Lower leg skin (tissue), 4 donors: Measurements from ENCODE around the gene PCSK6. TPM values are rescaled to one million over a fixed set of nuclear protein-coding genes. Genes with fewer than 3 reads are reported as not detected.

Experiments
- DNase-seq, 2 donors: peaks; one replicate each; pipeline ENCODE4 v3.0.0-alpha.2; 2019; ENCODE audit warnings: low spot score in 2 of 2
- H3K4me3 ChIP-seq: fragments of 200-600 bp; sonication (generic); 2 replicates; pipeline ENCODE4 v1.5.1; 2017; ENCODE audit warnings: mild to moderate bottlenecking, low read depth; ENCODE audit not compliant: poor library complexity, severe bottlenecking
- POLR2A ChIP-seq, 2 donors: fragments of 450-650 bp; IDR thresholded peaks; one replicate each; pipeline ENCODE4 v1.6.1; 2016 to 2017; ENCODE audit warnings: antibody characterized with exemption in 2 of 2, mild to moderate bottlenecking in 1 of 2, moderate library complexity in 1 of 2
- WGBS, 2 donors: methylation state at CpG; one replicate each; pipeline ENCODE4 v1.1.5; 2018; 5-methylcytosine and 5-hydroxymethylcytosine counted together
- intact Hi-C: fragments of 100-400 bp; cut with DNase I; formaldehyde crosslinking; loops from one replicate; pipeline ENCODE4 v1.15.0; 2023; ENCODE audit warnings: low total_unique reads
- total RNA-seq, 4 donors: library from RNA; depleted of rRNA; stranded (reverse); fragments of >200 nt; gene quantifications; one replicate each; pipeline ENCODE4 v1.1.0, GENCODE V29; 2016
- TF ChIP-seq, protein P1 (sequence below), 3 donors: fragments of 450-650 bp; IDR thresholded peaks; one replicate each; pipeline ENCODE4 v1.5.1; 2016; ENCODE audit warnings: antibody characterized with exemption in 3 of 3, mild to moderate bottlenecking in 3 of 3, moderate library complexity in 2 of 3

PCSK6 gene
- total RNA-seq, 4 donors from 2014 or later, result 20.1 to 45.4 (median 30.4) TPM

DNA sequence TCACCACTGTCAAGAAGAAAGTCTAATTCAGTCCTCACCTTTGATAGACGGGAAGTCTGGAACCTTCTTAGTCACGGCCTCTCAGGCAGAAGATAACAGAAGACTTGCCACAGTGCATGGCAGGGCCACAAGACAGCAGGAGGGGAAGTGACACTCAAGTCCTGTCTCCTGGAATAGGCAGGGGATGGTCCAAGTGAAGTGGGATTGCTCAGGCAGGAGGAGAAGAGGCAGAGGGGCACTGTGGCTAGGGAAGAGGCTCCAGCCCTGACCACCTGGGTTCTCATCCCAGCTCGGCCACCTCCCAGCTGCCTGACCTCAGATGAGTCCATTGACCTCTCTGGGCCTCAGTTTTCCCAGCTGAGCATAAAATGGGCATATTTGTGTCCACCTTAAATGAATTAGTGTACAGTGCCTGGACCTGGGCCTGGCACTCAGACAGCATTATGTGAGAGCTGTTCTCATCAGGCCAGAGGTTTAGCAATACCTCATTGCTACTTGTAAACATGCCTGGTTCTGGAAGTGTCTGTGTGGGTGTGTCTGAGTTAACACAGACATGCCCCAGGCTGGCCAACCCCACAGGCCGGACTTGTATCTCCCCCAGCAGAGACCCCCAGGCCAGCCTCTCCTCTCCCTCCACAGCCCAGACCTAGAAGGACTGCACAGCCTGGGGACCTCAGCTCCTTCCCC is 11.5 kb upstream of the PCSK6 start:
- intact Hi-C loops, result no loop called here
- 50 to 74% methylated on average over 4 of the region's 4 CpGs for WGBS, 2 donors

GRCh38 chr15:101499863-101500713 is 10.6 kb upstream of the PCSK6 start:
- DNase-seq, result peak; percentile 59 to 87
- WGBS, 2 donors, result 18 to 36% methylated on average over 11 of the region's 11 CpGs
- H3K4me3 ChIP-seq, result no peak overlapping the region
- TF ChIP-seq POLR2A (IDR thresholded peaks at IDR 0.05), result no peak
- TF ChIP-seq, protein P1, sequence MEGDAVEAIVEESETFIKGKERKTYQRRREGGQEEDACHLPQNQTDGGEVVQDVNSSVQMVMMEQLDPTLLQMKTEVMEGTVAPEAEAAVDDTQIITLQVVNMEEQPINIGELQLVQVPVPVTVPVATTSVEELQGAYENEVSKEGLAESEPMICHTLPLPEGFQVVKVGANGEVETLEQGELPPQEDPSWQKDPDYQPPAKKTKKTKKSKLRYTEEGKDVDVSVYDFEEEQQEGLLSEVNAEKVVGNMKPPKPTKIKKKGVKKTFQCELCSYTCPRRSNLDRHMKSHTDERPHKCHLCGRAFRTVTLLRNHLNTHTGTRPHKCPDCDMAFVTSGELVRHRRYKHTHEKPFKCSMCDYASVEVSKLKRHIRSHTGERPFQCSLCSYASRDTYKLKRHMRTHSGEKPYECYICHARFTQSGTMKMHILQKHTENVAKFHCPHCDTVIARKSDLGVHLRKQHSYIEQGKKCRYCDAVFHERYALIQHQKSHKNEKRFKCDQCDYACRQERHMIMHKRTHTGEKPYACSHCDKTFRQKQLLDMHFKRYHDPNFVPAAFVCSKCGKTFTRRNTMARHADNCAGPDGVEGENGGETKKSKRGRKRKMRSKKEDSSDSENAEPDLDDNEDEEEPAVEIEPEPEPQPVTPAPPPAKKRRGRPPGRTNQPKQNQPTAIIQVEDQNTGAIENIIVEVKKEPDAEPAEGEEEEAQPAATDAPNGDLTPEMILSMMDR (IDR thresholded peaks at IDR 0.05), result no peak
- intact Hi-C loops, result no loop called here

More for the DNA sequence above, 11.5 kb upstream of the PCSK6 start:
- DNase-seq, result peak in 1 of 2 donors; percentile 75
- TF ChIP-seq POLR2A (IDR thresholded peaks at IDR 0.05), result no peak
- TF ChIP-seq, protein P1 (IDR thresholded peaks at IDR 0.05), result no peak
- H3K4me3 ChIP-seq, result no peak overlapping the region

GRCh38 chr15:101498717-101499480 is 9.4 kb upstream of the PCSK6 start:
- peak in 1 of 2 donors; percentile 83 for DNase-seq
- TF ChIP-seq POLR2A (IDR thresholded peaks at IDR 0.05), result no peak
- TF ChIP-seq, protein P1 (IDR thresholded peaks at IDR 0.05), result no peak
- 74% methylated on average over 14 of the region's 14 CpGs for WGBS, 2 donors
- intact Hi-C loops, result no loop called here
- H3K4me3 ChIP-seq, result no peak overlapping the region

- intact Hi-C loops, result no loop called here
- H3K4me3 ChIP-seq, result no peak overlapping the region
- 85 to 92% methylated on average over 9 of the region's 9 CpGs for WGBS, 2 donors
- TF ChIP-seq, protein P1 (IDR thresholded peaks at IDR 0.05), result no peak
- no peak for TF ChIP-seq POLR2A (IDR thresholded peaks at IDR 0.05)
- peak in 1 of 2 donors; percentile 83 for DNase-seq
Measured at GRCh38 chr15:101498076-101498716, 8.7 kb upstream of the PCSK6 start.

- DNase-seq, result peak in 1 of 2 donors; percentile 49
- WGBS, 2 donors, result 89 to 90% methylated on average over 20 of the region's 20 CpGs
- no peak overlapping the region for H3K4me3 ChIP-seq
- intact Hi-C loops, result no loop called here
- no peak for TF ChIP-seq POLR2A (IDR thresholded peaks at IDR 0.05)
Measured at GRCh38 chr15:101497484-101498034, 8.1 kb upstream of the PCSK6 start.
